Measurements from ENCODE around the gene RAD50.

The RAD50 gene

DNA sequence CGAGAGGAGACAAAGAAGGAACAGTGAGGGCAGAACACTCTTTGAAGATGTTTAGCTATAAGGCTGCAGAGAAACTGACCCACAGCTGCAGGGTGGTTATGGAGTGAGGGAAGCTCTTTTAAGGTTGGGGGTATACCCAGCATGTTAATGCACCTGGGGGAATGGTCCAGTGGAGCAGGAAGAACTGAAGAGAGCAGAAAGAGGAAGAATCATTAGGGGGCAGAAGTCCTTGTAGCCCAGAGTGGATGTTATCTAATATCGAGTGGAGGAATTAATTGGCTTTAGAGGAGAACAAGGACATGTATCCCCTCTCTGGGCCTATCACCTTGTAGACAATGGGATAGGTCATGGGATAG, 124.7 kb downstream of the RAD50 start:
- H3K4me3 ChIP-seq (ENCODE audit: low read depth, low read length) = no peak overlapping the region
- H3K36me3 ChIP-seq (replicated peaks) = no peaks in the 10 kb centered on the region
- TF ChIP-seq, protein P1, sequence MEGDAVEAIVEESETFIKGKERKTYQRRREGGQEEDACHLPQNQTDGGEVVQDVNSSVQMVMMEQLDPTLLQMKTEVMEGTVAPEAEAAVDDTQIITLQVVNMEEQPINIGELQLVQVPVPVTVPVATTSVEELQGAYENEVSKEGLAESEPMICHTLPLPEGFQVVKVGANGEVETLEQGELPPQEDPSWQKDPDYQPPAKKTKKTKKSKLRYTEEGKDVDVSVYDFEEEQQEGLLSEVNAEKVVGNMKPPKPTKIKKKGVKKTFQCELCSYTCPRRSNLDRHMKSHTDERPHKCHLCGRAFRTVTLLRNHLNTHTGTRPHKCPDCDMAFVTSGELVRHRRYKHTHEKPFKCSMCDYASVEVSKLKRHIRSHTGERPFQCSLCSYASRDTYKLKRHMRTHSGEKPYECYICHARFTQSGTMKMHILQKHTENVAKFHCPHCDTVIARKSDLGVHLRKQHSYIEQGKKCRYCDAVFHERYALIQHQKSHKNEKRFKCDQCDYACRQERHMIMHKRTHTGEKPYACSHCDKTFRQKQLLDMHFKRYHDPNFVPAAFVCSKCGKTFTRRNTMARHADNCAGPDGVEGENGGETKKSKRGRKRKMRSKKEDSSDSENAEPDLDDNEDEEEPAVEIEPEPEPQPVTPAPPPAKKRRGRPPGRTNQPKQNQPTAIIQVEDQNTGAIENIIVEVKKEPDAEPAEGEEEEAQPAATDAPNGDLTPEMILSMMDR (IDR thresholded peaks at IDR 0.05; ENCODE audit: low read depth, low read length, missing control alignments) = no peak
- in situ Hi-C loops (cut with HindIII; ENCODE audit: low pct_ligation_motif_present, low sequenced_read_pairs) = no loop called here
- H3K27me3 ChIP-seq (replicated peaks) = no peaks in the 10 kb centered on the region
- no peak for DNase-seq
- H3K27ac ChIP-seq = no peak overlapping the region

DNA sequence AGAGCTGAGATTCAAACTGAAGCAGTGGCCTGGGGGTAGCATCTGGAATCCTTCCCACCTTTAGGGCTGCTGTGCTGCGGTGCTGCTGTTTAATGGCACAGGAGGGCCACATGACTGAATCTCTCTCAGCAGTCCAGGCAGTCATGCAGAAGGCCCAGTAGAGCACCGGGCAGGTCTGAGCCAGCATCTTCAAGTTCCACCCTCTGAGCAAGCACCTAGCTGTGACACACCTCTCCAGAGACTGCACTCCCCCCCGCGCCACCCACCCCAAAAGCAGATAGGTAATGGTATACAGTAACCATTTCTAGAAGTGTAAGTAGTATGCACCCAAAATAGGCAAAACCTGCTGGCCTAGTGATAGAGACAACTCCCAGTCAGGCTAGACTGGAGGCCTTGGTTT, 125.2 kb downstream of the RAD50 start:
- TF ChIP-seq, protein P1 (IDR thresholded peaks at IDR 0.05; ENCODE audit: low read depth, low read length, missing control alignments) = no peak
- Histone ChIP-seq H3K27me3 (replicated peaks) (no peaks in the 10 kb centered on the region), H3K27ac (no peak overlapping the region), H3K36me3 (replicated peaks) (no peaks in the 10 kb centered on the region), H3K4me3 (ENCODE audit: low read depth, low read length) (no peak overlapping the region)
- DNase-seq = no peak
- in situ Hi-C loops (cut with HindIII; ENCODE audit: low pct_ligation_motif_present, low sequenced_read_pairs) = no loop called here

DNA sequence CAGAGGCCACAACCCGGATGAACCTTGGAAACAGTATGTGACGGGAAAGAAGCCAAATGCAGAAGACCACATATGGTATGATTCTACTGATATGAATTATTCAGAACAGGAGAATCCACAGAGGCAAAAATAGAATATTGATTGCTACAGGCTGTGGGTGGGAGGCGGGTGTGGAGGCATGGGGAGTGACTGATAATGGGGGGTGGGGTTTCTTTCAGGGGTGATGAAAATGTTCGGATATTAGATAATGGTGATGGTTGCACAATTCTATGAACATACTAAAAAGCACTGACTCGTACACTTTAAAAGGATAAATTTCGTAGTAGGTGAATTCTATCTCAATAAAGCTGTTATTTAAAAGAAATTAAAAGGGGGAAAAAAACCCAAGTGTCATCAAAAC, 127.7 kb downstream of the RAD50 start:
- TF ChIP-seq, protein P1 (IDR thresholded peaks at IDR 0.05; ENCODE audit: low read depth, low read length, missing control alignments) = no peak
- H3K27me3 ChIP-seq (replicated peaks) = no peaks in the 10 kb centered on the region
- in situ Hi-C loops (cut with HindIII; ENCODE audit: low pct_ligation_motif_present, low sequenced_read_pairs) = no loop called here
- no peak for DNase-seq
- H3K4me3 ChIP-seq (ENCODE audit: low read depth, low read length) = no peak overlapping the region
- no peaks in the 10 kb centered on the region for H3K36me3 ChIP-seq (replicated peaks)
- H3K27ac ChIP-seq = no peak overlapping the region

DNA sequence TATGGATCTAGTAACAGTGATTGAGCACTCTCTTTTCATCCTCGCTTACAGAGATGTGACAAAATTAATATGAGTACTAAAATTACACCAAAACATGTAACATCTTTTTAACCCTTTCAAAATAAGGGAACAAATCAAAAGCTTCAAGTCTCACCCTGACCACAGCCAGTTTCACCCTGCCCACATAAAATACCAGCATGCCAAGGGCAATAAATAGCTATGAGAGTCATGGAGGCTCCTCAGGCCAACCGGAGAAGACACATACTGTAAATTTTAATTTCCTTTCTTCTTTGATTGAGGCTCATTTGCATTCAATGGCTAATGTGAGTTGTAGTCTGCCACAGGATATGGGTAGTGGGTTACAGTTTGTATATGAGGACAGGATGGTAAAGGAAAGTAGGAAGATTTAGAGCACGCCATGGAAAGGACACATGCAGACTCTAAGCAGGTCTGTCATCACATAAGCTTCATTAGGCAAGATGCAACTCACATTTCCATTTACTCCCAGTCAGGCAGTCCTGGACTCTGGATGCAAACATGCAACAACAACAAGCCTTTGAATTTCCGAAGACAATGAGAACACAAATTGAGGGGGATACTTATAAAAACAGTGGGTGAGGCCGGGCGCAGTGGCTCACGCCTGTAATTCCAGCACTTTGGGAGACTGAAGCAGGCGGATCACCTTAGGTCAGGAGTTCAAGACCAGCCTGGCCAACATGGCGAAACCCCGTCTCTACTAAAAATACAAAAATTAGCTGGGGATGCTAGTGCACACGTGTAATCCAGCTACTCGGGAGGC, 128.3 kb downstream of the RAD50 start:
- in situ Hi-C loops (cut with HindIII; ENCODE audit: low pct_ligation_motif_present, low sequenced_read_pairs) = no loop called here
- DNase-seq = no peak

DNA sequence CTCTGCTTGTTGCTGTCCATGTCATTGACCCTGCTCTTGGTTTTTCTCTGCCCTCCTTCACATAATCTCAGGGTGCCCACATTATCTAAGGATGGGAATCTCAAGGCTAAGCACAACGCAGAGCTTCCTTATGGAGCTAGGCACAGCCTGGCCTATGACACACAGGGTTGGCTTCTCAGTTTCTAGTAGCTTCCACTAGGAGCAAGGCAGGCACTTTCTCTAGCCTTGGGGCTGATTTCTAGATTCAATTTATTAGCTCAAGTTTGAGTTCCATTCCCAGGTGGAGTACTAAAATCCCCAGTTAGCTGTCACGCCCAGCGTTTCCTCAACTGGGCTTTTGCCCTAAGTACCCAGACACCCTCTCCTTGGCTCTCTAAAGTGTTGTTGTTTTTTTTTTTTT, 129.4 kb downstream of the RAD50 start:
- Histone ChIP-seq H3K36me3 (replicated peaks) (no peaks in the 10 kb centered on the region), H3K27me3 (replicated peaks) (no peaks in the 10 kb centered on the region), H3K4me3 (ENCODE audit: low read depth, low read length) (no peak overlapping the region), H3K27ac (no peak overlapping the region)
- TF ChIP-seq, protein P1 (IDR thresholded peaks at IDR 0.05; ENCODE audit: low read depth, low read length, missing control alignments) = no peak
- DNase-seq = no peak
- in situ Hi-C loops (cut with HindIII; ENCODE audit: low pct_ligation_motif_present, low sequenced_read_pairs) = no loop called here

More for the DNA sequence above, 128.3 kb downstream of the RAD50 start:
- Histone ChIP-seq H3K27ac (no peak overlapping the region), H3K36me3 (replicated peaks) (no peaks in the 10 kb centered on the region), H3K4me3 (ENCODE audit: low read depth, low read length) (no peak overlapping the region), H3K27me3 (replicated peaks) (no peaks in the 10 kb centered on the region)
- TF ChIP-seq, protein P1 (IDR thresholded peaks at IDR 0.05; ENCODE audit: low read depth, low read length, missing control alignments) = no peak

DNA sequence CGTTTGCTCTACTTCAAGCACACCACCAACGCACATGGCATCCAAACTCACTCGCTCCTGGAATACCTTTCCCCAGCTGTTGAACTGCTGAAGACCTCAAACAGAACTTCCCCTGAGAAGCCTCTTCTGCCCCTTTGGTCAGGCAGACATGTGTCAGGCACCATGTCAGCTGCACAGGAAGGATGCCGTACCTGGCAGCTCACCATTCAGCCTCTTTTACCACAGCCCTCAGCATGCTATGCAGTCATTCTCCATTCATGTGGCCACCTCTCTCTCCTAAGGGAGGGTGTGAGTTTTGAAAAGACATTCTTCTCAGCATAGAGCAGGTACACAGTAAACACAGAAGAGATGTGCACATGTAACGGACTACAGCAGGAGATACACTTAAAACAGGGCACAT, 131.2 kb downstream of the RAD50 start:
- H3K36me3 ChIP-seq (replicated peaks) = no peaks in the 10 kb centered on the region
- TF ChIP-seq, protein P1 (IDR thresholded peaks at IDR 0.05; ENCODE audit: low read depth, low read length, missing control alignments) = no peak
- H3K27ac ChIP-seq = no peak overlapping the region
- H3K4me3 ChIP-seq (ENCODE audit: low read depth, low read length) = no peak overlapping the region
- no peak for DNase-seq
- H3K27me3 ChIP-seq (replicated peaks) = no peaks in the 10 kb centered on the region
- in situ Hi-C loops (cut with HindIII; ENCODE audit: low pct_ligation_motif_present, low sequenced_read_pairs) = no loop called here
